KOPT-K1 (cell line): ENCODE results near the gene TFE3.

Experiments
- H3K27ac ChIP-seq: fragments of 200-600 bp; sonication (generic); 2 replicates; pipeline ENCODE4 v1.5.1; 2016; ENCODE audit warnings: antibody characterized with exemption, mild to moderate bottlenecking, low read depth, low read length; ENCODE audit not compliant: poor library complexity, severe bottlenecking
- H3K36me3 ChIP-seq: fragments of 200-600 bp; sonication (generic); 2 replicates; pipeline ENCODE4 v1.5.1; 2017; ENCODE audit warnings: antibody characterized with exemption, mild to moderate bottlenecking, low read length, moderate library complexity; ENCODE audit not compliant: insufficient read depth
- H3K9me3 ChIP-seq: fragments of 200-600 bp; sonication (generic); 2 replicates; pipeline ENCODE4 v1.5.1; 2017; ENCODE audit warnings: antibody characterized with exemption, low read length, mild to moderate bottlenecking; ENCODE audit not compliant: insufficient read depth, poor library complexity, severe bottlenecking

The TFE3 gene

GRCh38 chrX:49067285-49068120 lies 24.3 kb upstream of the TFE3 start:
- H3K36me3 ChIP-seq: peaks cover 11% of the 10 kb centered on the region; the same call in 1 of the 2 replicates
- H3K9me3 ChIP-seq: no peaks in the 10 kb centered on the region
- H3K27ac ChIP-seq: no peak overlapping the region

GRCh38 chrX:49066690-49067089 lies 23.5 kb upstream of the TFE3 start:
- Histone ChIP-seq H3K9me3 (no peaks in the 10 kb centered on the region), H3K36me3 (peaks cover 11% of the 10 kb centered on the region; the same call in 1 of the 2 replicates), H3K27ac (no peak overlapping the region)

GRCh38 chrX:49066278-49066677 lies 23.1 kb upstream of the TFE3 start:
- Histone ChIP-seq H3K9me3 (no peaks in the 10 kb centered on the region), H3K36me3 (peaks cover 11% of the 10 kb centered on the region; the same call in 1 of the 2 replicates)

GRCh38 chrX:49064735-49065134 lies 21.6 kb upstream of the TFE3 start:
- no peak overlapping the region for H3K27ac ChIP-seq
- H3K36me3 ChIP-seq: peaks cover 11% of the 10 kb centered on the region; the same call in 1 of the 2 replicates
- no peaks in the 10 kb centered on the region for H3K9me3 ChIP-seq

More at GRCh38 chrX:49066278-49066677, 23.1 kb upstream of the TFE3 start:
- H3K27ac ChIP-seq: no peak overlapping the region

GRCh38 chrX:49064303-49064702 lies 21.1 kb upstream of the TFE3 start:
- Histone ChIP-seq H3K36me3 (peaks cover 11% of the 10 kb centered on the region; the same call in 1 of the 2 replicates), H3K9me3 (no peaks in the 10 kb centered on the region), H3K27ac (no peak overlapping the region)

GRCh38 chrX:49063715-49064114 lies 20.6 kb upstream of the TFE3 start:
- H3K36me3 ChIP-seq: peaks cover 11% of the 10 kb centered on the region; the same call in 1 of the 2 replicates
- no peak overlapping the region for H3K27ac ChIP-seq
- no peaks in the 10 kb centered on the region for H3K9me3 ChIP-seq

- Histone ChIP-seq H3K9me3 (no peaks in the 10 kb centered on the region), H3K27ac (no peak overlapping the region), H3K36me3 (peaks cover 11% of the 10 kb centered on the region; the same call in 1 of the 2 replicates)
These were observed 18.8 kb upstream of the TFE3 start for GRCh38 chrX:49061916-49062315.

GRCh38 chrX:49061490-49061889 lies 18.3 kb upstream of the TFE3 start:
- Histone ChIP-seq H3K9me3 (no peaks in the 10 kb centered on the region), H3K27ac (no peak overlapping the region), H3K36me3 (peaks cover 11% of the 10 kb centered on the region; the same call in 1 of the 2 replicates)

- peaks cover 6% of the 10 kb centered on the region; the same call in 1 of the 2 replicates for H3K36me3 ChIP-seq
- H3K9me3 ChIP-seq: no peaks in the 10 kb centered on the region
- H3K27ac ChIP-seq: no peak overlapping the region
These were observed 17.8 kb upstream of the TFE3 start for GRCh38 chrX:49060914-49061313.

- Histone ChIP-seq H3K9me3 (no peaks in the 10 kb centered on the region), H3K27ac (no peak overlapping the region), H3K36me3 (peaks cover 4% of the 10 kb centered on the region; the same call in 1 of the 2 replicates)
These were observed 16.5 kb upstream of the TFE3 start for GRCh38 chrX:49059681-49060085.

- no peak overlapping the region for H3K27ac ChIP-seq
- no peaks in the 10 kb centered on the region for H3K9me3 ChIP-seq
- H3K36me3 ChIP-seq: peaks cover 4% of the 10 kb centered on the region; the same call in 1 of the 2 replicates
These were observed 16.0 kb upstream of the TFE3 start for GRCh38 chrX:49059201-49059600.

- no peak within 1 kb of the TSS for H3K27ac ChIP-seq
- H3K9me3 ChIP-seq: no peaks in the 10 kb centered on the region
- H3K36me3 ChIP-seq: peaks cover 2% of the 10 kb centered on the region; the same call in 1 of the 2 replicates
These were observed 15.6 kb upstream of the TFE3 start, which contains the start of gene CCDC120 for GRCh38 chrX:49058794-49059193. Gene CCDC120 (plus strand): TSS chrX:49058999. CDS start chrX:49062042, 3,043 bp downstream.

- no peaks in the 10 kb centered on the region for H3K9me3 ChIP-seq
- peak overlapping the region; percentile 80 for H3K27ac ChIP-seq
These were observed 11.1 kb upstream of the TFE3 start for GRCh38 chrX:49054073-49054762.

GRCh38 chrX:49053223-49054072 lies 10.3 kb upstream of the TFE3 start:
- no peaks in the 10 kb centered on the region; the same call in 1 of the 2 replicates for H3K36me3 ChIP-seq
- no peaks in the 10 kb centered on the region for H3K9me3 ChIP-seq
- peak overlapping the region; percentile 80 for H3K27ac ChIP-seq

More at GRCh38 chrX:49054073-49054762, 11.1 kb upstream of the TFE3 start:
- no peaks in the 10 kb centered on the region; the same call in 1 of the 2 replicates for H3K36me3 ChIP-seq
